RPMI8226 (cell line): ENCODE data around the gene FBXW5.

Experiments used
- DNase-seq: peaks from one replicate; pipeline ENCODE4 v3.0.0-alpha.2; 2015

Gene FBXW5

DNA sequence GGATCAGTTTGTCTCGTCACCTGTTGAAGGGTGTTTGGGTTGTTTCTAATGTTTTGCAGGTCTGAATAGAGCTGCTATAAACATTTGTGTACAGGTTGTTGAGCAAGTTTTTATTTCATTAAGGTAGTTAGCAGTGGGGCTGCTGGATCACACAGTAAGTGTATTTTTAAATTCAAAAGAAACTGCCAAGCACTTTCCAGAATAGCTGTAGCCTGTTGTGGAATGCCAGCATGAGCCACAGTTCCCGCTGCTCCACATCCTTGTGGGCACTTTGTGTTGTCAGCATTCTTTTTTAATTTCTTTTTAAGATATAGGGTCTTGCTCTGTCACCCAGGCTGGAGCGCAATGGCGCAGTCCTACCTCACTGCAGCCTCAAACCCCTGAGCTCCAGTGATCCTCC is 14.5 kb downstream of the FBXW5 start:
- no peak for DNase-seq

DNA sequence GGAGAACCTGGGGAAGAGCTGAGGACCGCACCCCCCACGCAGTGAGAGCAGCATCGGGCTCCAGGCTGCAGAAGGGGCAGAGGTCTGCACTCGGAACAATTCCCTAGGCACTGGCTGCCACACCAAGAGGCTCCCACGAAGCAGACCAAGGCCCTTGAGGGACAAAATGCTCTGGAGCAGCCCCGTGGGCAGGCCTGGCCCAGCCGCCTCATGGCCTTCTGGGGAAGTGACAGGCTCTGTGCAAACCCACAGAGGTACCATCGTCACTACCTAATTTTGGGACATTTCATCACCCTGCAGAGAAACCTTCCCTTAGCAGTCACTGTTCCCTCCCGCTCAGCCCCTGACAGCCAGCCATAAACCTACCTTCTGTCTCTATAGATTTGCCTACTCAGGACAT is 15.9 kb downstream of the FBXW5 start:
- no peak for DNase-seq

DNA sequence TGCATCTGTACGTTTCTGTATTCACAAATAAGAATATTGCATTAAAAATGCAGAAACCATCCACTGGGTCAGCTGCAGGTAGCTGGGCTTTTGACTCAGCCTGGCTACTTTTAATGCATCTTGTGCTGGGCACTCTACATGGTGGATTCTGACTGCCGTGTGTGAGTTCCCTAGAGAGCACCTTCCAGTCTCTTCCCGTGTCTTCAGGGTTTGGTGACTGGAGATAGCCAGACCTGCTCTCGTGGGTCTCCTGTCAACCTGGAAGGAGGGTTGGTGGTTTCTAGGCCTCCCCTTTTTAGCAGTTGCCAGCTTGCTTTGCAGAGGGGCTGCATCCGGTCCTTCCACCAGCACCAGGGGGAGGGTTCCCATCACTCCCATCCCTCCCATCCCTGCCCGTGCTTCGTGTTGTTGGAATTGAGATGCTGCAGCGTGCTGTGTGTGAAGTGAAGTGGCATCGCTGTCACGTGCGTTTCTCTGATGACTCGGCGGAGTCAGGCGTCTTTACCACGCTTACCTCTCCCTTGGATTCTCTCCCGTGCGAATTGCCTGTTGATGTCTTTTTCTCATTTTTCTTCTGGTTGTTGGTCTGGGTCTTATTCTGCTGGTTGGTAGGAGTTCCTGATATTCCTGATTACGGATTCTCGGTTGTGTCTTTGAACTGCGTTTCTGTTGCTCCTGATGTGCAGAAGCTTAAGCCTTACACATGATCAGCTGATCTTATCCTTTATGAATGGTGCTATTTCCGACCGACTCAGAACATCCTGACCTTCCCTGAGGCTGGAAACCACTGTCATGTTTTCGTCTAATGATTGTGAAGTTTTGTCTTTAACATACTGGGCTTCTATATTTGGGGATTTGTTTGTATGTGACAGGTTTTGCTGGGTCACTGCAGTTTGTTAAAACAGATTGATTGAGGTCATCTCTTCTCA is 16.9 kb downstream of the FBXW5 start:
- no peak for DNase-seq

DNA sequence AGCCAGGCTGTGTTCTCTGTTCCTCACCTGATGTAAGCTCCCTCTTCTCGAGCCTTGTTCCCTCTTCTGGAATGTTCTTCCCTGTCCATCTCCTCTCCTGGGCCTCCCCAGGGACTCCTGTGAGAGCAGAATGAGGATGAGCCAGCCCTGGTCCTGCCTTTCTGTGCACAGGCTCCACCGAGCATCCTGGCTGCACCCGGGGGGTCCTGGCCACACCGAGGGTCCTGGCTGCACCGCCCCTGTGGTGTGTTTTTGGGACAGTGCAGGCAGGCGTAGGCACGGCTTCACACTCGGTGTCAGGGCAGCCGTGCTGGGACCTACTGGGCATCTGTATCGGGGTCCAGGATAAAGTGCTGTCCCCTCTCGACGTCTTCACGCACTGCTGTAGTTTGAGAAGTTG is 17.8 kb downstream of the FBXW5 start:
- DNase-seq, result no peak

DNA sequence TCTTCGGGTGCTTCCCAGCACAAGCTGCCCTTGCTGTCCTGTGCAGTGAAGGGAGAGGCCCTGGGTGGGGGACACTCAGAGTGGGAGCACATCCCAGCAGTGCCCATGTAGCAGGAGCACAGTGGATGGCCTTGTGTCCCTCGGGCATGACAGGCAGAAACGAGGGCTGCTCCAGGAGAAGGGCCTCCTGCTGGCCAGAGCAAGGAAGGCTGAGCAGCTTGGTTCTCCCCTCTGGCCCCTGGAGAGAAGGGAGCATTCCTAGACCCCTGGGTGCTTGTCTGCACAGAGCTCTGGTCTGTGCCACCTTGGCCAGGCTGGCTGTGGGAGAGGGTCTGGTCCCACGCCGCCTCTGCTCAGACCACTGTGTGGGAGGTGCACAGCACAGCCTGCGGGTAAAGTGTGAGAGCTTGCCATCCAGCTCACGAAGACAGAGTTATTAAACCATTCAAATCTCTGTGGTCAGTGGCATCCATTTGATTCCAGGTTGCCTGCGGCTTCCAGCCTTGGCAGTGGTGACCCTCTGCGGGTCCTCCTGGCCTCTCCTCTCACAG is 18.3 kb downstream of the FBXW5 start:
- no peak for DNase-seq

DNA sequence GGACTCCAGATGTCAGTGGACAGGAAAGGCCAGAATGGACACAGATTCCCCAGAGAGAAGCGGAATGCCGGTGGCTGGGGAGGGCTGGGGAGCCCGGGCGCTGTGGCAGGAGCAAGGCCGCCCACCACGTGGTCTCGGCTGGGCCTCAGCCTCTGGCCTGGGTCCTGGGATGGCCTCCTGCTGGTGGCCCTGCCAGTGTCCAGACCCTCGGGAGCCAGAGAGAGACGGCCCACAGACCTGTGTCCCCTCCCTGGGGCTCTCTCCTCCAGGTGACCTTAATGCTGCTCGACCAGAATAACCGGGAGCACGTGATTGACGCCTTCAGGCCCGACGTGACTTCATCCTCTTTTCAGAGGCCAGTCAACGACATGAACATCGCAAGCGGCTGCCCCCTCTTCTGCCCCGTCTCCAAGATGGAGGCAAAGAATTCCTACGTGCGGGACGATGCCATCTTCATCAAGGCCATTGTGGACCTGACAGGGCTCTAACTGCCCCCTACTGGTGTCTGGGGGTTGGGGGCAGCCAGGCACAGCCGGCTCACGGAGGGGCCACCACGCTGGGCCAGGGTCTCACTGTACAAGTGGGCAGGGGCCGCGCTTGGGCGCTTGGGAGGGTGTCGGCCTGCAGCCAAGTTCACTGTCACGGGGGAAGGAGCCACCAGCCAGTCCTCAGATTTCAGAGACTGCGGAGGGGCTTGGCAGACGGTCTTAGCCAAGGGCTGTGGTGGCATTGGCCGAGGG is 19.0 kb downstream of the FBXW5 start:
- no peak for DNase-seq

DNA sequence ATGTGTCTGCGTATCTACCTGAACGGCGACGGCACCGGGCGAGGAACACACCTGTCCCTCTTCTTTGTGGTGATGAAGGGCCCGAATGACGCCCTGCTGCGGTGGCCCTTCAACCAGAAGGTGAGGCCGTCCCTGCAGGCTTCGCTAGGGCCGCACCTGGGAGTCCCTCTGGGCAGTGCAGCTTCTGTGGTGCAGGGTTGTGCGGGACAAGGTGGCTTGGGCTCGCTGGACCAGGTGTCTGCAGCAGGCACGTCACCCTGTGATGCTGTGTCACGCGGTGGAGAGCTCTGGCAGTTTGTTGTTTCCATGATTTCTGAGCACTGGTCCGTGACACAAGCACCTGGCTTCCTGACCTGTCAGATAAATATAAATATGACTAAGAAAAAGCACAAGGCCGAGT is 20.7 kb downstream of the FBXW5 start:
- DNase-seq, result no peak

DNA sequence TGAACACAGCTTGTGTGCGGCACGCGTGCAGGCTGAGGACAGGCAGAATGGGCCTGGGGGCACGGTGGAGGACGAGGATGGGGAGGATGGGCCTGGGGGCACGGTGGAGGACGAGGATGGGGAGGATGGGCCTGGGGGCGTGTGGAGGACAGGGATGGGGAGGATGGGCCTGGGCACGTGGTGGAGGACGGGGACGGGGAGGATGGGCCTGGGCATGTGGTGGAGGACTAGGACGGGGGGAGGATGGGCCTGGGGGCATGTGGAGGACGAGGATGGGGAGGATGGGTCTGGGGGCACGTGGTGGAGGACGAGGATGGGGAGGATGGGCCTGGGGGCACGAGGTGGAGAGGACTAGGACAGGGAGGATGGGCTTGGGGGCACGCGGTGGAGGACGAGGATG is 22.0 kb downstream of the FBXW5 start:
- DNase-seq, result no peak

DNA sequence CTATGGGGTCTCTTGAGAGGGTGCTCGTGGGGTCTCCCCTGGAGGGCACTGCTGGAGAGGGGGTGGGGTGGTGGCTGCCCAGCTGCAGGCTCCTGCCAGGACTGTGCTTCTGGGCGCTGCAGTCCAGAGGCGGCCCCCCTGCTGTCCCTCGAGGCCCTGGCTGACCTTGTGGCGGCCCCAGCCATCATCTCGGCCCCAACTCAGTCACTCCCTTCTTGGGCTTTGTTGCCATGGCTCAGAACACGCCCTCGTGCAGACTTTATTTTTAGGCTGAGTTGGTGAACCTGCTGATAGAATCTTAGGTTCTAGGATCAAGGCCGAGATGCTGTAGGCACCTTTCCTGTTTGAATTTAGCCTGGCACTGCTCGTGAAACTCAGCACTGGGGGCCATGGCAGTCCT is 22.8 kb downstream of the FBXW5 start:
- no peak for DNase-seq

DNA sequence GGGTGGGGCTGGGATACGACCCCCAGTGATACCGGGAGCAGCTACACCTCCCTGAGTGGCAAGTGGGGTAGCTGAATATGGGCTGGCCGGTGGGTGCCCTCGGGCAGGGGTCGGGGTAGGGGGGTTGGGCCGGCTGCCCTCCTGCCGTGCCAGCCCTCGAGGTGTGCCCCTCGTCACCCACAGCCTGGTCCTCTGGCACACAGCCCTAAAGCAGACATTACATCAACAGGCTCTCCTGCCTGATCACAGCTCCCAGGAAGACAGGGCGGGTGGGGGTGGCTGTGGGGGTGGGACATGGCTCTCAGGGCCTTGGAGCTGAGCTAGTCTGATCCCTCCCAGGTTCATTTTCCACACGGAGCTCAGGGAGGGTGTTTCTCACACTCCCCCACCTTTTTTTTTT is 23.2 kb downstream of the FBXW5 start:
- no peak for DNase-seq

DNA sequence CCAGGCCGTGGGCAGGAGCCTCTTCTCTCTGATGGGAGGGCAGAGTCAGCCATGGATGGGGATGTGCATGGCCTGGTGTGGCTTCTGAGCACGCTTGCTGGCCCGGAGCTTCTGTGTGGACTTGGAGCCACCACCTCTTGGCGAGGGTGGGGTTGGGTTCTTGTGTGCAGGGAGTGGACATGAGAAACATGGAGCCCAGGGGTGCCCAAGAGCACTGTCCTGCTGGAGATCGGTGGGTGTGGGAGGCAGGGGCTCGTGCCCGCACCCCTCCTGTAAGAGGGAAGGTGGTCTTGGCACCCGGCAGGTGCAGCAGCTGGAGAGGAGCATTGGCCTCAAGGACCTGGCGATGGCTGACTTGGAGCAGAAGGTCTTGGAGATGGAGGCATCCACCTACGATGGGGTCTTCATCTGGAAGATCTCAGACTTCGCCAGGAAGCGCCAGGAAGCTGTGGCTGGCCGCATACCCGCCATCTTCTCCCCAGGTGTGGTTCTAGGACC is 23.8 kb downstream of the FBXW5 start:
- no peak for DNase-seq

DNA sequence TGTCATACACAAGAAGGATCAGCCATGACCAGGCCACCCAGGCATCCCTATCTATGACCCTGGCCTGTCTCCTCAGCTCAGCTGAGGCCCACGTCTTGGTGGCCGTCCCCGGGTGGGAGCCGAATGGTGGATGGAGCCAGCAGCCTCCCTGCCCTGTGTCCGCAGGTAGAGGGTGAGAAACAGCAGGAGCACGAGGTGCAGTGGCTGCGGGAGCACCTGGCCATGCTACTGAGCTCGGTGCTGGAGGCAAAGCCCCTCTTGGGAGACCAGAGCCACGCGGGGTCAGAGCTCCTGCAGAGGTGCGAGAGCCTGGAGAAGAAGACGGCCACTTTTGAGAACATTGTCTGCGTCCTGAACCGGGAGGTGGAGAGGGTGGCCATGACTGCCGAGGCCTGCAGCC is 24.5 kb downstream of the FBXW5 start:
- DNase-seq, result no peak

DNA sequence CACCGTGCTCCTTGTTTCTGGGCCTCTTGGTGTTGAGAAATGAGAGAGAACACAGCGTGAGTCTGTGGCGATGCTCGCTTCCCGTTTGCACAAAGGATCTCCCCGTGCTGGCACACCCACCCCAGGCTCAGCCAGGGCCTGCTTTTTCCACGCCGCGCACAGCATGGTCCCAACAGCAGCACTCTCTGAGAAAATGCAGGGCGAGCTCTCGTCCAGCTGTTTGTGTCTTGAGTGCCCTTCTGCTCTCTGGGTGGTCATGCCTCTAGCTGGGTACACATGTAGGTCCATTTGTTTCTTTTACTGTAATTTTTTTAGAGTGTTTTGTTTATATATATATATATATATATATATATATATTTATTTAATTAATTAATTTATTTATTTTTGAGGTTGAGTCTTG is 26.6 kb downstream of the FBXW5 start:
- no peak for DNase-seq

DNA sequence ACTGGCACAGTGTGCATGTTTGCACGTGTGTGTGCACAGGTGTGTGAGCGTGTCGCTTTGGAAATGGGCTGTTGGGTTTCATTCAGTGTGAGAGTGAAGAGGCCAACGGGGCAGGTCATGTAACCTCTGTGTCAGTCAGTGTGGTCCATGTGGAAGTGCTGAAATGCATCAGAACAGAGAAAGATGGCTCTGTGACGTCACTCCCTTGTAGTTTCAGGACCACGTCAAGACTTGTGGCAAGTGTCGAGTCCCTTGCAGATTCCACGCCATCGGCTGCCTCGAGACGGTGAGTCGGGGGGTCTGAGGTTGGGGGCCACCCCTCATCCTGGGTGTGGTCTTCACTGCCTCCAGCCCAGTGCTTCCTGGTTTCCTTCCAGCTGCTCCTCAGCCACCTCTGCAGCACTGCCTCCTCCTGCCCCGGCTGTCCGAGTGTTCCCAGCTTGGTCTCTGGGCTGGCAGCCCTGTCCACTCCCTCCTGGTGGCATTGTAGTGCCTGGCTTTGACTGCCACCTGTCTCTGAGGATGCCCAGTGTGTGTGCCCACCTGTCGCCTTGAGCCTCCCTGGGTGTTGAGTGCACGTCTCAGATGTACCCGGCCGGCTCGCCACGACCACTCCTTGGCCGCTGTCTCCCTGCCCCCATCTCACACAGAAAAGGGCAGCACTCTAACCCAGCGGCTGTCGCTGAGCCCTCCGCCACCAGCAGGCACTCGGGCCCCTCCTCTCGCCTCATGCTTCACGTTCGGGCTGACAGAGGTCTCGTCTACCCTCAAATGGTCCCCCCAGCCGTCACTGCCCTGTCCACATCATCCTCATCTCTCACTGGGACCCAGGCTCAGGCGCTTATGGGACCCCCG is 28.0 kb downstream of the FBXW5 start:
- no peak for DNase-seq

DNA sequence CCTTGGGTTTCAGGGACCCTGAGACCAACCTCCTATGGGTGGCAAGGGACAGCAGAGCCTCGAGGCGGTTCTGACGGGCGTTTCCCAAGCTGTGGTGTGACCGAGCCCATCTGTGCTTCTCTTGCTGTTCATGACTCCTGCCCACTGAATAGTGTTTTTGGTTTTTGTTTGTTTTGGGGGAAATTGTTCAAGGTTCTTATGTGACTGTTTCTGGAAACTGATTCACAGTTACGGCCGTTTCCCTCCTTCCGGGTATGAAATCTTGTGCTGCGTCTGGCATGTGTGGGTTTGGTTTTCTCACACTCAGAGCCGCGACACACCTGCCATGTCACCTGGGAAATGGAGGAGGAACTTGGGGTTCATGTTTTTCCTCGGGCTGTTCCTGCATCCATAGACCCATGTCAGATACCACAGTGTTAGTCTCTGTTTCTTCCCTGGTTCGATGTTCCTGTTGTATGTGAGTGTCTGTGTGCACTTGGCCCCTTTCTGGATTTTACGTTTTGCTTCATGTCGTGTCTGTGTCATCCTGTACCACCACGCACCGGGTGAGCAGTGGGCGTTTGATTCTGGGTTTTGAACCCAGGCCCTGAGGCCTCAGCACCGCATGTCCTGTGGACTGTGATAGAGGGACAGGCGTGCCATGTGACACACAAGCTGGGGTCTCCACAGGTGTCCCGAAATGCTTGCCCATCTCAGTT is 28.8 kb downstream of the FBXW5 start:
- no peak for DNase-seq

DNA sequence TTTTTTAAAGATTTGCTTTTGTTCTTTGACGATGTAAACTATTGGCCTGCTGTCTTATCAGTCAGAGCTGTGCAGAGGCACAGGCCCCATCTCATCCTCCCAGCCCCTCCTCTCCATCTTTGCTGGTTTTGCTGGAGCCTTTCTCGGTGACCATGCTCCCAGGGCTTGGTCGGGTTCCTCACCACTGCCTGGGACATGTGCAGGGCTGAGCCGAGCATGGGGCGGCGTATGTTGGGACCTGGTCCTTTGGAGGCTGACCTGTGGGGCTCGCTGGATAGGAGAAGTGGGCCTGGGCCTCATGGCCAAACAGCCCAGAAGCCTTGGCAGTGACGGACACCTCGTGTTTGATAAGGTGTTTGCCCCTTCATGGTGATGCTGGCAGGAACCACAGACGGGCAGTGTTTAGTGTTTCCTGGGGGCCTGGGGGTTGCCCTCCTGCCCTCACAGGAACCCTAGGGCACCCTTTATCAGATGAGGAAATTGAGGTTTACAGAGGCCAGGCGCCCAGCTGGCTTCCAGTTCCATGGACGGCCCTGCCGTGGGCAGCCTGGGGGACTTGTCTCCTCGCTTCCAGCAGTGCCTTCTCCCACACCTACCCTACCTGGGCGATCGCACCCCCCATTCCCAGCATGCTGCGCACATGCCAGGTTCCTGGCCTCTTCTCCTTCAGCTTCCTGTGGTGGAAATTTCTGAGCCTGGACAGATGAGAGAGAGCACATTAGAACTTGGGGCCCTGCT is 30.7 kb downstream of the FBXW5 start:
- no peak for DNase-seq

DNA sequence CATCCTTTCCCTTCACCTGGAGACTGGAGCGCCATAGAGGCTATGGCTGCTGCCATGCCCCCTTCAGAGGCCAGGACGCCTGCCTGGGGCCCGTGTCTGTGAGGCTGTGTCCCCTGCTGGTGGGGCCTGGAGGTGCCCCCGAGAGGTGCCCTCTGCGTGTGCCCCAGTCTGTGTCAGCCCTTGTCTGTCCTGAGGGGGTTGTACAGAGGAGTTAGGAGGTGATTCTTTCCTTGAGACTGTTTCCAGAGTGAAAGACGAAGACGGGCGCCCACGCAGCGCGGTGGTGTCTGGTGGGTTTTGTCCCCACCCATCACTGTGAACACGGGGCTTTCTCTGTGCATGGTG is 33.7 kb downstream of the FBXW5 start:
- DNase-seq, result no peak

DNA sequence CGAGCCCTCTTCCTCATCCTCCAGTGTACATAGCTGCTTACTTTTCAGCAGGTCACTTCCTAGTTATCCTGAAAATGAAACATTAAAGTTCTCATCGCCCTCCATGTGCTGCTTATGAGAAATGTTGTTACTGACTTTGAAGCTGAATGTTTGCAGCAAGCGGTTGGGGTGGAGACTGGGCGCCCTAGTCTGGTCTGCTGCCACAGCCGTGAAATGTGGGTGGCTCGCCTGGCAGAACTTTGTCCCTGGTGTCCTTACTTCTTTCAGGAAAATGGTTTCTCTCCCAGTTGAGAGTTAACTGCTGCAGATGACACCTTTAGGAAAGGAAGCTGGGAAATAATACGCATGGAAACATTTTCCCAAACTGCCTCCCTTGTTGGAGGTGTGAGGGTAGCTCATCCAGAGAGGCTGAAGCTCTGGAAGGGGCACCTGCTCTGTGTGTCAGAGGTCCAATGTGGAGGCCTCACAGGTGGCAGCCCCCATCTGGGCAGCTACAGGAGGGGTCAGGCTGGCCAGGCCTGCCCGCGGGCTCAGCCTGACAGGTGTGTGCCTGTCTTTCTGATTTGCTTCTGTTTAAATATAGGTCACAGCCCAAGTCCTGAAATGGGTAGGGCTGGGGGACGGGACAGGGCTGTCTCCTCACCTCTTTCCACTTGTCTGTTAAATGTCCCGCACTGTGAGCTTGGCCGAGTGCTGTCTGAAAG is 34.2 kb downstream of the FBXW5 start:
- DNase-seq, result no peak

DNA sequence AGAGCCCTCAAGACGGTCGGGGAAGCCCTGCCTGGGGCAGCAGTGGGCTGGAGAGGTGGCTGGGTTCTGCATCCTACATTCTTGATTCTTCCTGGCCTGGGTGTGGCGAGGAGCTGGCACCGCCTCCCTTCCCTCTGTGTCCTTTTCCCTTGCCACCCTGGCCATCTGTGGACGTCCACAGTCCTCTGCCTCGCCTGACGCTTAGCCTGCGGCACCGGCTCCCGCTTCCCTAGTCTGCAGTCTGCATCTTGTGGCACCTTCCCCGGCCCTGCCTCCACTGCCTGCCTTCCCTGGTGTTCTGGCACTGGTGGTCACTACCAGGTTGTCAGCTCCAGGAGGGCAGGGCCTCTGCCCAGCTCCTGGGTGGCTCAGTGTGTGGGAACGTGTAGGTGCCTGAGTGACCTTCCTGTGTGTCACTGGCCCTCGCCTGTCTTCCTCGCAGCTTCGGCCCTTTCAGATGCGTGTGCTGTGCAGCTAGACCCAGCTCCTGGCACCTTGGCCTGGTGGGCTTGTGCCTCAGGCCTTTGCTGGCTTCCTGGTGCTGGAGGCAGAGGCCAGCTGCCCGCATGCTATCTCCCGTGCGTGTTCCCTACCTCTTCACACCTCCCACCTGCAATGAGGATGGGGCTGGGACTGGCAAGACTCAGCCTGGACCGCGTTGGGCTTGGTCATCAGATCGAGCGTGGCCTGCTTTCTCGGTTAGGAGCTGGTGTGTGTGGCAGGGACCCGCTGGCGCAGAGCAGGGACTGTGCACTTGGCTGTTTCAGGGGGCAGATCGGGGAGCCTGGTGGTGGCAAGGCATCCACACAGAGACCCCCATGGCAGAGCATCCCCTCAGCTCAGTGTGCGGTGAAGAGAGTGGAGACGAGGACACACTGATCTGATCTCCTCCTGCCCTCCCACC is 37.3 kb downstream of the FBXW5 start:
- DNase-seq, result no peak

DNA sequence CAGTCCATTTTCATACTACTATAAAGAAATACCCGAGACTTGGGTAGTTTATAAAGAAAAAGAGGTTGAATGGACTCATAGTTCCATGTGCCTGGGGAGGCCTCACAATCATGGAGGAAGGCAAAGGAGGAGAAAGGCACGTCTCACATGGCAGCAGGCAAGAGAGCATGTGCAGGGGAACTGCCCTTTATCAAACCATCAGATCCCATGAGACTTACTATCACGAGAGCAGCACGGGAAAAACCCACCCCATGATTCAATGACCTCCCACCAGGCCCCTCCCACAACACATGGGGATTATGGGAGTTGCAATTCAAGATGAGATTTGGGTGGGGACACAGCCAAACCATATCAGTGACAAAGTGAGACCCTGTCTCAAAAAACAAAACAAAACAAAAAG is 38.3 kb downstream of the FBXW5 start:
- DNase-seq, result no peak
